MM.1S (cell line): ENCODE measurements around the gene MIPEP.

Experiments
- CTCF ChIP-seq: fragments of 300-600 bp; sonication (generic); IDR thresholded peaks from 2 replicates; pipeline ENCODE4 v1.5.1; 2016; ENCODE audit warnings: antibody characterized with exemption, low read length, mixed read lengths
- EZH2 ChIP-seq: fragments of 300-600 bp; sonication (generic); optimal IDR thresholded peaks from 2 replicates; pipeline ENCODE3; 2017; ENCODE audit warnings: low read depth, mild to moderate bottlenecking, antibody characterized with exemption, low read length, mixed read lengths

- TF ChIP-seq CTCF = no peak
- no peak for TF ChIP-seq EZH2
These were observed 203.8 kb downstream of the MIPEP start for GRCh38 chr13:23685416-23685815.
